ENCODE data around the gene ELOVL6.

GRCh38 chr4:110049951-110050925 is 148.2 kb downstream of the ELOVL6 start:
- TF ChIP-seq, protein P1, sequence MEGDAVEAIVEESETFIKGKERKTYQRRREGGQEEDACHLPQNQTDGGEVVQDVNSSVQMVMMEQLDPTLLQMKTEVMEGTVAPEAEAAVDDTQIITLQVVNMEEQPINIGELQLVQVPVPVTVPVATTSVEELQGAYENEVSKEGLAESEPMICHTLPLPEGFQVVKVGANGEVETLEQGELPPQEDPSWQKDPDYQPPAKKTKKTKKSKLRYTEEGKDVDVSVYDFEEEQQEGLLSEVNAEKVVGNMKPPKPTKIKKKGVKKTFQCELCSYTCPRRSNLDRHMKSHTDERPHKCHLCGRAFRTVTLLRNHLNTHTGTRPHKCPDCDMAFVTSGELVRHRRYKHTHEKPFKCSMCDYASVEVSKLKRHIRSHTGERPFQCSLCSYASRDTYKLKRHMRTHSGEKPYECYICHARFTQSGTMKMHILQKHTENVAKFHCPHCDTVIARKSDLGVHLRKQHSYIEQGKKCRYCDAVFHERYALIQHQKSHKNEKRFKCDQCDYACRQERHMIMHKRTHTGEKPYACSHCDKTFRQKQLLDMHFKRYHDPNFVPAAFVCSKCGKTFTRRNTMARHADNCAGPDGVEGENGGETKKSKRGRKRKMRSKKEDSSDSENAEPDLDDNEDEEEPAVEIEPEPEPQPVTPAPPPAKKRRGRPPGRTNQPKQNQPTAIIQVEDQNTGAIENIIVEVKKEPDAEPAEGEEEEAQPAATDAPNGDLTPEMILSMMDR (IDR thresholded peaks at IDR 0.05 in 2 of 3, conservative IDR thresholded peaks at IDR 0.05 in 1 of 3; ENCODE audit: control insufficient read depth in 2 of 3, extremely low read depth in 1 of 3, insufficient read depth in 1 of 3, low read depth in 3 of 3, low read length in 3 of 3), result peak; percentile 79 to 84 (median 82)
- TF ChIP-seq CBFB (IDR thresholded peaks at IDR 0.05; ENCODE audit: low read depth) (no peak), FOS (IDR thresholded peaks at IDR 0.05; ENCODE audit: borderline replicate concordance, extremely low read depth, insufficient read length) (no peak), CREB1 (IDR thresholded peaks at IDR 0.05; ENCODE audit: low read depth) (no peak), POLR2A (IDR thresholded peaks at IDR 0.05; ENCODE audit: low read depth, low read length) (no peak), BRCA1 (IDR thresholded peaks at IDR 0.05; ENCODE audit: low read depth, low read length) (no peak), MTA2 (IDR thresholded peaks at IDR 0.05; ENCODE audit: low read depth) (no peak), POLR2AphosphoS5 (IDR thresholded peaks at IDR 0.05; ENCODE audit: low read length) (no peak), CHD1 (IDR thresholded peaks at IDR 0.05; ENCODE audit: low read depth, low read length) (no peak), ATF3 (IDR thresholded peaks at IDR 0.05; ENCODE audit: borderline replicate concordance, extremely low read depth, low read depth, low read length) (no peak), EP300 (IDR thresholded peaks at IDR 0.05; ENCODE audit: borderline replicate concordance in 1 of 2, control insufficient read depth in 1 of 2, low read depth in 2 of 2, low read length in 2 of 2) (no peak)
- TF ChIP-seq, protein P2, sequence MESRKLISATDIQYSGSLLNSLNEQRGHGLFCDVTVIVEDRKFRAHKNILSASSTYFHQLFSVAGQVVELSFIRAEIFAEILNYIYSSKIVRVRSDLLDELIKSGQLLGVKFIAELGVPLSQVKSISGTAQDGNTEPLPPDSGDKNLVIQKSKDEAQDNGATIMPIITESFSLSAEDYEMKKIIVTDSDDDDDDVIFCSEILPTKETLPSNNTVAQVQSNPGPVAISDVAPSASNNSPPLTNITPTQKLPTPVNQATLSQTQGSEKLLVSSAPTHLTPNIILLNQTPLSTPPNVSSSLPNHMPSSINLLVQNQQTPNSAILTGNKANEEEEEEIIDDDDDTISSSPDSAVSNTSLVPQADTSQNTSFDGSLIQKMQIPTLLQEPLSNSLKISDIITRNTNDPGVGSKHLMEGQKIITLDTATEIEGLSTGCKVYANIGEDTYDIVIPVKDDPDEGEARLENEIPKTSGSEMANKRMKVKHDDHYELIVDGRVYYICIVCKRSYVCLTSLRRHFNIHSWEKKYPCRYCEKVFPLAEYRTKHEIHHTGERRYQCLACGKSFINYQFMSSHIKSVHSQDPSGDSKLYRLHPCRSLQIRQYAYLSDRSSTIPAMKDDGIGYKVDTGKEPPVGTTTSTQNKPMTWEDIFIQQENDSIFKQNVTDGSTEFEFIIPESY (IDR thresholded peaks at IDR 0.05), result no peak
